BLaER1 treated with 17β-estradiol and CSF1 and Interleukin-3, amounts not matched to agents 10 nM and 100 nM (cell line): Measurements from ENCODE around the gene PSAPL1.

Experiments
- H3K27ac ChIP-seq, 11 experiments: shearing (Covaris generic); formaldehyde crosslinking; 2 replicates each; pipeline ENCODE4 v1.8.1; 2022
- H3K27me3 ChIP-seq, 11 experiments: shearing (Covaris generic); formaldehyde crosslinking; 2 replicates each; pipeline ENCODE4 v1.8.1; 2022
- H3K36me3 ChIP-seq, 11 experiments: shearing (Covaris generic); formaldehyde crosslinking; 2 replicates each; pipeline ENCODE4 v1.8.1; 2022
- H3K4me1 ChIP-seq, 10 experiments: shearing (Covaris generic); formaldehyde crosslinking; 2 replicates each; pipeline ENCODE4 v1.8.1; 2022
- H3K4me2 ChIP-seq, 11 experiments: shearing (Covaris generic); formaldehyde crosslinking; 2 replicates each; pipeline ENCODE4 v1.8.1; 2022
- H3K4me3 ChIP-seq, 10 experiments: shearing (Covaris generic); formaldehyde crosslinking; 2 replicates each; pipeline ENCODE4 v1.8.1; 2022
- H3K9ac ChIP-seq, 11 experiments: shearing (Covaris generic); formaldehyde crosslinking; 2 replicates each; pipeline ENCODE4 v1.8.1; 2022
- H3K9me3 ChIP-seq, 11 experiments: shearing (Covaris generic); formaldehyde crosslinking; replicated peaks in 1 of 11; 2 replicates each; pipeline ENCODE4 v1.8.1; 2022
- H4K20me1 ChIP-seq, 11 experiments: shearing (Covaris generic); formaldehyde crosslinking; 2 replicates each; pipeline ENCODE4 v1.8.1; 2022
- Cebpa-rat ChIP-seq, 11 experiments: shearing (Covaris generic); IDR thresholded peaks; 2 replicates each; pipeline ENCODE4 v1.8.1; 2022

Gene PSAPL1

DNA sequence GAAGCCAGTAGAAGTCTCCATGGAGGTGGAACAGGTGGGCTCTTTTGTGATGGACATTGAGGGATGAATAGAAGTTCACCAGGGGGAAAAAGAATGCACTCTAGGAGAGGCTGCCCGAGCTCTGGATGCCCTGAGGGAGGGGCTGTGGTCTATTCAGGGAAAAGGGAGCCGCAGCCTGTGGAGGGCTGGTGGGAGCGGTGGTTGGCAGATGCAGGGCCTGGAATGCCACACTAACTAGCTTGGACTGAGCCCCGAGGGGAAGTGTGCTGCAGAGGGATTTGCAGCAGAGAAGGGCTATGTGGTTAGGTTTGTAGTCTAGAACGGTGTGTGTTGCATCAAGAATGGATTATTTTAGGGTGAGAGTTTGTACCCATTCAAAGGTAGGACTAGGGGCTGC is 29.5 kb upstream of the PSAPL1 start:
- no peaks in the 10 kb centered on the region for H3K36me3 ChIP-seq
- no peak overlapping the region for H3K27ac ChIP-seq
- H3K4me2 ChIP-seq = no peak overlapping the region
- H3K4me3 ChIP-seq = no peak overlapping the region
- H3K27me3 ChIP-seq = no peaks in the 10 kb centered on the region
- peaks cover 0 to 71% (median 26%) of the 10 kb centered on the region in 10 experiments; a peak in 12 of 20 replicates for H3K4me1 ChIP-seq
- TF ChIP-seq Cebpa-rat (IDR thresholded peaks at IDR 0.05) = no peak
- H3K9ac ChIP-seq = no peak overlapping the region
- no peaks in the 10 kb centered on the region for H4K20me1 ChIP-seq
- H3K9me3 ChIP-seq = no peaks in the 10 kb centered on the region

DNA sequence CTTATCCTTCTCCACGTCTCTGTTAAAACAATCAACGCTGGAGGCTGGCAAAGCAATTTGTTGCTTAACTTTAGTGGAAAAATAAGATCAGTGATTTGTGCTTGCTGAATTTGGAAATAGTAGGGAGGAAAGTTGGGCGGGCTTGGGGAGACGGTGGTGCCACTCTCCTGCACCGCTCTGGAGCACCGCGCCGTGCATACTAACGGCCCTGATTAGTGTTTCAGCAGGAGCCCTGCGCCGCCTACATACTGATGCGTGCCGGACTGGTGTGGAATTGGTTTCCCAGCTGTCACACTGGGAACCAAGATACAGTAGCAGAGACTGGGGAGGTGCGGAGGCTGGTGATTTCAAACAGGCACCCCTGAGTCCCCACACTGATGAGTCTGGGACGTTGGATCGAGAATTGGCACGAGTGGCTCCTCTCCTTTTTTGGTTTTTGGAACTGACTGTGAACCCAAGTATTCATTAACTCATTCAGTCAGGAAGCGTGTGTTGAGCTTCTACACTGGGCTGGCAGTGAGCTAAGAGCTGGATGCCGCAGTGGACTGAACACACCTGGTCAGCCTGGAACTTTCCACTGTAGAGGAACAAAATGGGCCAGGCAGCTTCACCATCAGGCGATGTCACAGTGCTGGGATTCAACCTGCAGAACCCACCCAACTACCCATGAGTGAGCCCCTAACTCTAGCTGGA is 29.0 kb upstream of the PSAPL1 start:
- Histone ChIP-seq H3K27ac (no peak overlapping the region), H3K4me2 (no peak overlapping the region), H3K27me3 (no peaks in the 10 kb centered on the region), H3K9me3 (no peaks in the 10 kb centered on the region), H3K4me3 (no peak overlapping the region), H3K4me1 (peaks cover 0 to 77% (median 30%) of the 10 kb centered on the region in 10 experiments; a peak in 13 of 20 replicates), H3K36me3 (no peaks in the 10 kb centered on the region), H4K20me1 (no peaks in the 10 kb centered on the region), H3K9ac (no peak overlapping the region)
- no peak for TF ChIP-seq Cebpa-rat (IDR thresholded peaks at IDR 0.05)

DNA sequence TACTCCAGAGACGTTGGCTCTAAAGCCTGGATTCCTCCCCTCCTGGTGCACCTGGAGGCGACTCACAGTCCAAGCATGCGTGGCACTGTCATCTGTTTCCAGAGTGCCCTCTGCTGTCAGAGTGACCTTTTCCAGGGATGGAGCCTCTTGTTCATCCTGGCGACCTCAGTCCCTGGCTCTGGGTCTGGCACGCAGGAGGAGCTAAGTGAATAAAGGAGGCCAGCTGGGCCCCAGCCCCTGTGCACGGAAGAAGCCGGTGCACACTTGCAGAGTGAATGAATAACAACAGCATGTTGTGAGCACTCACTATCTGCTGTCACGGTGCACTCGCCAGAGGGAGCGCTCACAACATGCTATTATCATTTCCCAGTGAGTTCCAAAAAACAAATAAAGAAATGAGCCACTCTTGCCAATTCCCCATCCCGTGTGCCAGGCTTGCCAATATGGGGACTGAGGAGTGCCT is 27.8 kb upstream of the PSAPL1 start:
- Histone ChIP-seq H3K9me3 (peaks cover 0 to under 1% (median 0%) of the 10 kb centered on the region in 11 experiments; a peak in 3 of 22 replicates), H3K4me2 (peak overlapping the region in 4 of 11 experiments; percentile 9 to 31 (median 14); a peak in 3 of 22 replicates), H3K9ac (no peak overlapping the region), H3K4me1 (peaks cover 7 to 84% (median 41%) of the 10 kb centered on the region in 10 experiments; a peak in 18 of 20 replicates), H4K20me1 (0 out of 22 replicates have a peak, but pooled peaks cover 0 to 3% (median 0%) of the 10 kb centered on the region in 11 experiments), H3K27ac (no peak overlapping the region), H3K4me3 (no peak overlapping the region), H3K36me3 (no peaks in the 10 kb centered on the region), H3K27me3 (no peaks in the 10 kb centered on the region)
- TF ChIP-seq Cebpa-rat (IDR thresholded peaks at IDR 0.05) = no peak

DNA sequence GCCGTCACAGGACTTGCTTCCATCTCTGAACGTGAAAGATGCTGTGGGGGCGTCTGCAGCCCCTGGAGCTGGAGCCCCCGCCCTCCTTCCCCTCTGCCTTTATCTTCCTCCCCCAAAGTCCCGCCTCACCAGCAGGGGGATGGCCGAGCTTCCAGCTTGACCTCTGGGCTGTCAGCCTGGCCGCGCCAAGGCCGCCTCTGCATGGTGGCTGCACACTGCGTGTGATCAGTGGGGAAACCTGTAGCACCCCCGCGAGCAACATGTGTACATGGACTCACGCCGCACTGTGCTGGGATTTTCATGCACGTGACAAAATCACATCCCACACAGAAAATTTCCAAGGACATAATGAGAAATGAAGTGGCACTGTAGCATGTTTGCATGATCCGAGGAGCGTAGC is 26.5 kb upstream of the PSAPL1 start:
- no peaks in the 10 kb centered on the region for H3K27me3 ChIP-seq
- no peak overlapping the region for H3K9ac ChIP-seq

DNA sequence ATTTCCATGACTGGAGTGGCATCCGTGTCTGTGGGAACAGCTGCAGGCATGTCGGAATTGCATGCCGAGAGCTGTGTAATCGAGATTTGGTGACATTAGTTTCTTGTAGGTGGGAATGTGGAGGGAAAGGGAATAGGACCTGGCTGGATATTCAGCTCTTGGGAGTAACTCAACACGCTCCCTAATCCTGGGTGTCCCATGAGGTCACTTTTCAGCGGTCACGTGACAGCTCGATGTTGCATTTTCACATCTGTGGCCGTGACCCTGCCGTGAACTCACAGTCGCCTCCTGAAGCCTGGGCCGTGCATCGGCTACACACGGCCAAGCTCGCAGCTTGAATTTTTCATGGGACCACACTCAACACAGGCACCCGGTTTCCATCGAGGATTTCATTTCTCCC is 25.8 kb upstream of the PSAPL1 start:
- peak overlapping the region in 5 of 11 experiments; percentile 20 to 40 (median 32); a peak in 7 of 22 replicates for H3K4me2 ChIP-seq
- no peak for TF ChIP-seq Cebpa-rat (IDR thresholded peaks at IDR 0.05)
- H3K36me3 ChIP-seq = no peaks in the 10 kb centered on the region
- peaks cover 0 to 8% (median 0%) of the 10 kb centered on the region in 11 experiments; a peak in 3 of 22 replicates for H3K9me3 ChIP-seq
- 0 out of 22 replicates have a peak, but pooled peaks cover 0 to 3% (median 0%) of the 10 kb centered on the region in 11 experiments for H4K20me1 ChIP-seq
- H3K9ac ChIP-seq = no peak overlapping the region
- H3K4me3 ChIP-seq = no peak overlapping the region
- H3K4me1 ChIP-seq = peaks cover 10 to 86% (median 50%) of the 10 kb centered on the region in 10 experiments; a peak in 18 of 20 replicates
- no peaks in the 10 kb centered on the region for H3K27me3 ChIP-seq
- H3K27ac ChIP-seq = no peak overlapping the region

More for the DNA sequence above, 26.5 kb upstream of the PSAPL1 start:
- Histone ChIP-seq H3K4me3 (no peak overlapping the region), H3K4me1 (peaks cover 10 to 84% (median 47%) of the 10 kb centered on the region in 10 experiments; a peak in 18 of 20 replicates), H3K27ac (no peak overlapping the region), H4K20me1 (0 out of 22 replicates have a peak, but pooled peaks cover 0 to 3% (median 0%) of the 10 kb centered on the region in 11 experiments), H3K36me3 (no peaks in the 10 kb centered on the region), H3K4me2 (peak overlapping the region in 1 of 11 experiments; percentile 9; a peak in 1 of 22 replicates), H3K9me3 (peaks cover 0 to 8% (median 0%) of the 10 kb centered on the region in 11 experiments; a peak in 3 of 22 replicates)
- TF ChIP-seq Cebpa-rat (IDR thresholded peaks at IDR 0.05) = no peak

DNA sequence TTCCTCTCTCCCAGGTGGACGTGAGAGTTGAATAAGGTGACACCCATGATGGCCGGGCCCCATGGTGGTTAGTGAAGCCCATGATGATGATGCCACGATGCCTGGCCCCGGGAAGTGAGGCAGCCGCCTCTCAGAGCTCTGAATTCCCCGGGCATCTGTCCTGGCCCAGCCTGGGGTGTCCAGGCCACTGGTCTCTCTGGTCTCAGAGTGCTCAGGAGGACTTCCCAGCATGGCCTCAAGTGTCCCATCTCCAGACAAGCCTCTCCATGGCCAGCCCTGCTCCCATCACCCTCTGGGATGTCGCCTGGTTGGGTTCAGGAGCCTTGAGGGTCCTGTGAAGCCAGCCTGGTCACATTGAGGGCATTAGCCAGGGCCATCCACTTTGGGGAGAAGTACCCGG is 24.7 kb upstream of the PSAPL1 start:
- peak overlapping the region in 2 of 11 experiments; percentile 38 to 71; a peak in 5 of 22 replicates for H3K4me2 ChIP-seq
- H3K36me3 ChIP-seq = no peaks in the 10 kb centered on the region
- H4K20me1 ChIP-seq = 0 out of 22 replicates have a peak, but pooled peaks cover 0 to 3% (median 0%) of the 10 kb centered on the region in 11 experiments
- H3K4me3 ChIP-seq = no peak overlapping the region
- no peak overlapping the region for H3K27ac ChIP-seq
- no peak overlapping the region for H3K9ac ChIP-seq
- no peaks in the 10 kb centered on the region for H3K27me3 ChIP-seq
- H3K4me1 ChIP-seq = peaks cover 10 to 82% (median 48%) of the 10 kb centered on the region in 10 experiments; a peak in 18 of 20 replicates
- peaks cover 0 to 8% (median 0%) of the 10 kb centered on the region in 11 experiments; a peak in 3 of 22 replicates for H3K9me3 ChIP-seq
- no peak for TF ChIP-seq Cebpa-rat (IDR thresholded peaks at IDR 0.05)

DNA sequence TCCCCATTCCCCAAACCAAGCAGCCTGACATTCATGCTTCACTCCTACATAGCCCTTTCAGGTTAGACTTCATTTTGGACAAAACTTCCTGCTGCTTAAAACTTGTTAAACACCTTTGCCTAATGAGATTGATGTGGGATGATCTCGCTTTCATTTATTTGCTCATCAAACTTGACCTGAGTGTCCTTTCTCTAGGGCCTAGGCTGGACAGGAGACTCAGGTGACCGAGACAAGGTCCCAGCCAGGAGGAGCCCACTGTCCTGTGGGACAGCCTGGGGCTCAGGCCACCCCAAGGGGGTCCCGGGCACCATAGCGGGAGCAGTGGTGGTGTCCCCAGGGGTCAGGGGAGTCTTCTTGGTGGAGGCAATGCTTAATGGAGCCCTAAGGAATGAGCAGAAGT is 23.7 kb upstream of the PSAPL1 start:
- H3K9me3 ChIP-seq = peaks cover 0 to 8% (median 0%) of the 10 kb centered on the region in 11 experiments; a peak in 3 of 22 replicates
- H3K27me3 ChIP-seq = no peaks in the 10 kb centered on the region
- 0 out of 22 replicates have a peak, but pooled peaks cover 0 to 3% (median 0%) of the 10 kb centered on the region in 11 experiments for H4K20me1 ChIP-seq
- no peak overlapping the region for H3K4me3 ChIP-seq
- no peak for TF ChIP-seq Cebpa-rat (IDR thresholded peaks at IDR 0.05)
- H3K27ac ChIP-seq = peak overlapping the region in 3 of 11 experiments; percentile 32 to 54 (median 41); a peak in 1 of 22 replicates
- H3K9ac ChIP-seq = peak overlapping the region in 2 of 11 experiments; percentile 5 to 33; a peak in 2 of 22 replicates
- H3K36me3 ChIP-seq = no peaks in the 10 kb centered on the region
- peaks cover 10 to 76% (median 48%) of the 10 kb centered on the region in 10 experiments; a peak in 18 of 20 replicates for H3K4me1 ChIP-seq
- peak overlapping the region; percentile 25 to 84 (median 68); a peak in 17 of 22 replicates for H3K4me2 ChIP-seq

DNA sequence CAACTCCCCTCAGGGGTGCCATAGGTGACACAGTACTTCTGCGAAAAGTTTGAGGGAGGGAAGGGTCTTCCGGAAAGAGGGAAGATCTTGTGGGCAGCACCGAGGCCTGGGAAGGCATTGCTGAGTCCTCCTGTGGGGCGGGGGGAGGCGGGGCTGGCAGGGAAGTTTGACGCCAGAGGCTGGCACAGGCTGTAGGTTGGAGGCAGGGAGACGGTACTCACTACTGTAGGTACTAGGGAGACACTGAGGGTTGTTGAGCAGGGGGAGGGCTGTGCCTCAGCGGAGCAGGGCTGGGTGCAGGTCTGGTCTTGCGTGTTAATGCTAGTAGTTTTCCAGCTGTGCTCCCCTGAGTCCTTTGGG is 23.3 kb upstream of the PSAPL1 start:
- H3K4me1 ChIP-seq = peaks cover 10 to 76% (median 48%) of the 10 kb centered on the region in 10 experiments; a peak in 18 of 20 replicates
- peak overlapping the region in 3 of 11 experiments; percentile 32 to 54 (median 41); a peak in 6 of 22 replicates for H3K27ac ChIP-seq
- H3K9me3 ChIP-seq = peaks cover 0 to 8% (median 0%) of the 10 kb centered on the region in 11 experiments; a peak in 3 of 22 replicates
- no peak for TF ChIP-seq Cebpa-rat (IDR thresholded peaks at IDR 0.05)
- H3K9ac ChIP-seq = peak overlapping the region in 3 of 11 experiments; percentile 3 to 33 (median 12); a peak in 1 of 22 replicates
- no peak overlapping the region; a peak in 1 of 20 replicates for H3K4me3 ChIP-seq
- 0 out of 22 replicates have a peak, but pooled peaks cover 0 to 3% (median 0%) of the 10 kb centered on the region in 11 experiments for H4K20me1 ChIP-seq
- no peaks in the 10 kb centered on the region for H3K27me3 ChIP-seq
- H3K4me2 ChIP-seq = peak overlapping the region; percentile 25 to 84 (median 68); a peak in 20 of 22 replicates
- no peaks in the 10 kb centered on the region for H3K36me3 ChIP-seq
